H1 (cell line): ENCODE results near the gene LLGL2. TPM values are rescaled to one million over a fixed set of nuclear protein-coding genes. Genes with fewer than 3 reads are reported as not detected.
A peak's percentile ranks its signal among the peaks of the same experiment; 100 is the strongest.

Source experiments
- CHD1 ChIP-seq: IDR thresholded peaks from 2 replicates; pipeline ENCODE4 v1.6.1; 2012; ENCODE audit warnings: low read depth, low read length, improper control_type of control experiment
- E2F6 ChIP-seq: IDR thresholded peaks from 2 replicates; pipeline ENCODE4 v1.6.1; 2012; ENCODE audit warnings: inconsistent platforms
- EP300 ChIP-seq, 2 experiments: IDR thresholded peaks; 1 replicate in 1 of 2; 2 replicates in 1 of 2; pipeline ENCODE4 v1.6.1; 2011 to 2012; ENCODE audit warnings: low read depth in 2 of 2, low read length in 2 of 2, mild to moderate bottlenecking in 2 of 2, borderline replicate concordance in 1 of 2, inconsistent platforms in 1 of 2, moderate library complexity in 1 of 2
- KDM4A ChIP-seq: IDR thresholded peaks from one replicate; pipeline ENCODE4 v1.7.1; 2012; ENCODE audit warnings: low read depth, mild to moderate bottlenecking, moderate library complexity, low read length, inconsistent platforms; ENCODE audit not compliant: severe bottlenecking
- MAFK ChIP-seq: IDR thresholded peaks from 2 replicates; pipeline ENCODE4 v1.6.1; 2012; ENCODE audit warnings: low read depth, mild to moderate bottlenecking, improper control_type of control experiment, low read length
- POU5F1 ChIP-seq: IDR thresholded peaks from 2 replicates; pipeline ENCODE4 v1.6.1; 2011; ENCODE audit warnings: low read depth, mild to moderate bottlenecking, low read length, moderate library complexity
- RAD21 ChIP-seq, 2 experiments: IDR thresholded peaks in 1 of 2; conservative IDR thresholded peaks in 1 of 2; 2 replicates each; pipeline ENCODE4 v1.6.1; 2011; ENCODE audit warnings: low read depth in 2 of 2, low read length in 2 of 2, improper control_type of control experiment in 1 of 2, inconsistent platforms in 1 of 2, mild to moderate bottlenecking in 1 of 2, moderate library complexity in 1 of 2
- RFX5 ChIP-seq: IDR thresholded peaks from 2 replicates; pipeline ENCODE4 v1.6.1; 2011; ENCODE audit warnings: low read depth, low read length, improper control_type of control experiment, borderline replicate concordance
- SIN3A ChIP-seq, 2 experiments: IDR thresholded peaks in 1 of 2; conservative IDR thresholded peaks in 1 of 2; 2 replicates each; pipeline ENCODE4 v1.6.1; 2011 to 2012; ENCODE audit warnings: low read length in 2 of 2, improper control_type of control experiment in 1 of 2, low read depth in 1 of 2, mild to moderate bottlenecking in 1 of 2
- SRF ChIP-seq: IDR thresholded peaks from 2 replicates; pipeline ENCODE4 v1.6.1; 2011; ENCODE audit warnings: mild to moderate bottlenecking, low read depth, low read length, moderate library complexity
- TAF1 ChIP-seq: IDR thresholded peaks from 2 replicates; pipeline ENCODE4 v1.6.1; 2011; ENCODE audit warnings: mild to moderate bottlenecking, low read depth, low read length
- TCF12 ChIP-seq: IDR thresholded peaks from 2 replicates; pipeline ENCODE4 v1.6.1; 2011; ENCODE audit warnings: low read depth, mild to moderate bottlenecking, low read length
- polyA plus RNA-seq, 7 experiments: library from polyadenylated mRNA; depleted of rRNA in 3 of 7; stranded (reverse) in 5 of 7; unstranded in 2 of 7; fragments of >200 nt in 5 of 7; fragments of 200-250 nt in 2 of 7; gene quantifications; 1 replicate in 5 of 7; 2 replicates in 1 of 7; 4 replicates in 1 of 7; pipeline versions ENCODE4 v1.2.1 to v1.2.3, GENCODE V29; 2011 to 2013; ENCODE audit warnings: missing spikeins in 2 of 7, mixed read lengths in 2 of 7
- total RNA-seq: library from RNA; stranded (reverse); fragmentation: NEBNext Ultra II Directional; extraction: Animal tissue kit (Norgen Biotek cat#: 25700); gene quantifications from 2 replicates; pipeline ENCODE4 v1.2.1, GENCODE V29; 2021

LLGL2 gene
- total and polyA plus RNA-seq, 2 of the 8 experiments (the other 6 are each of a cell fraction or from before 2014, with no cell fraction given): 64.5 to 77.1 TPM

GRCh38 chr17:75615301-75615700 is 89.8 kb downstream of the LLGL2 start (continued):
- no peak for TF ChIP-seq RFX5
- TF ChIP-seq TAF1: no peak
- 0 out of 2 replicates have a peak, but pooled peaks have one; percentile 19 for TF ChIP-seq E2F6
- TF ChIP-seq CHD1: no peak
- no peak for TF ChIP-seq SIN3A (conservative IDR thresholded peaks at IDR 0.05 in 1 of 2, IDR thresholded peaks at IDR 0.05 in 1 of 2; ENCODE audit: low read depth in 1 of 2, low read length in 2 of 2)
- no peak for TF ChIP-seq EP300 (IDR thresholded peaks at IDR 0.05; ENCODE audit: borderline replicate concordance in 1 of 2, low read depth in 2 of 2, low read length in 2 of 2)
- no peak for TF ChIP-seq KDM4A
- peak; percentile 14 to 28; a peak in 1 of 4 replicates for TF ChIP-seq RAD21 (IDR thresholded peaks at IDR 0.05 in 1 of 2, conservative IDR thresholded peaks at IDR 0.05 in 1 of 2; ENCODE audit: low read depth in 2 of 2, low read length in 2 of 2)
- TF ChIP-seq SRF: no peak
- TF ChIP-seq MAFK: no peak
- TF ChIP-seq POU5F1: no peak
- TF ChIP-seq TCF12: no peak
